Measurements from ENCODE around the gene CISD2. TPM values are rescaled to one million over a fixed set of nuclear protein-coding genes. Genes with fewer than 3 reads are reported as not detected.
"Not testable (repeated sequence)": the region's sequence is repeated elsewhere in the genome, so short reads cannot be mapped to it uniquely, and the experiment has no call there.

CISD2 gene
- polyA plus RNA-seq, result 10 to 100 TPM; 33.1 to 36.9 (median 34.9) TPM

- DNase-seq, result peak; percentile 94 to 95 (median 94)
- peak within 1 kb of the TSS; percentile 90 to 99 (median 93) for H3K4me3 Mint-ChIP-seq
- peaks cover 6 to 13% (median 7%) of the 10 kb centered on the region in 3 donors for H3K27me3 Mint-ChIP-seq (ENCODE audit: low read depth in 3 of 3)
- H3K4me1 Mint-ChIP-seq, result peaks cover 36 to 77% of the 10 kb centered on the region in 2 donors
- peaks cover 0 to 5% (median 0%) of the 10 kb centered on the region in 3 donors for H3K36me3 Mint-ChIP-seq
- peak within 1 kb of the TSS; percentile 97 to 100 (median 98) for H3K27ac Mint-ChIP-seq
- H3K9me3 Mint-ChIP-seq, result no peaks in the 10 kb centered on the region
Observed at GRCh38 chr4:102868781-102869568, at the start of gene CISD2. Gene CISD2 (plus strand): TSS chr4:102868992. CDS start chr4:102869085, 93 bp downstream.

- Mint-ChIP-seq H3K27ac (peak overlapping the region; percentile 62 to 94 (median 86)), H3K4me1 (peaks cover 7 to 44% of the 10 kb centered on the region in 2 donors), H3K4me3 (peak overlapping the region; percentile 61 to 83 (median 71))
- not testable (repeated sequence) for H3K9me3 Mint-ChIP-seq; DNase-seq; H3K36me3 Mint-ChIP-seq; H3K27me3 Mint-ChIP-seq (ENCODE audit: low read depth in 3 of 3)
Observed at GRCh38 chr4:102819100-102819499, 49.7 kb upstream of the CISD2 start.

GRCh38 chr4:102819588-102820365, 49.0 kb upstream of the CISD2 start:
- Mint-ChIP-seq H3K27me3 (ENCODE audit: low read depth in 3 of 3) (peaks cover 2 to 6% (median 2%) of the 10 kb centered on the region in 3 donors), H3K27ac (peak overlapping the region in 5 of 6 donors; percentile 80 to 94 (median 88)), H3K36me3 (peaks cover 0 to 6% (median 4%) of the 10 kb centered on the region in 3 donors), H3K4me3 (peak overlapping the region in 4 of 5 donors; percentile 34 to 83 (median 63)), H3K4me1 (peaks cover under 1 to 37% of the 10 kb centered on the region in 2 donors), H3K9me3 (no peaks in the 10 kb centered on the region)
- peak; percentile 39 to 57 (median 50) for DNase-seq

- DNase-seq, result no peak
- H3K36me3 Mint-ChIP-seq, result peaks cover 0 to 4% (median 3%) of the 10 kb centered on the region in 3 donors
- H3K4me1 Mint-ChIP-seq, result peaks cover 5 to 11% of the 10 kb centered on the region in 2 donors
- H3K4me3 Mint-ChIP-seq, result no peak overlapping the region
- peak overlapping the region in 5 of 6 donors; percentile 74 to 91 (median 87) for H3K27ac Mint-ChIP-seq
- H3K27me3 Mint-ChIP-seq (ENCODE audit: low read depth in 3 of 3), result peaks cover 0 to 6% (median 2%) of the 10 kb centered on the region in 3 donors
- no peaks in the 10 kb centered on the region for H3K9me3 Mint-ChIP-seq
Observed at GRCh38 chr4:102823464-102823863, 45.3 kb upstream of the CISD2 start.

- DNase-seq, result no peak
- no peak overlapping the region for H3K4me3 Mint-ChIP-seq
- no peaks in the 10 kb centered on the region for H3K9me3 Mint-ChIP-seq
- peak overlapping the region in 5 of 6 donors; percentile 51 to 91 (median 85) for H3K27ac Mint-ChIP-seq
- H3K36me3 Mint-ChIP-seq, result peaks cover 0 to 4% (median 3%) of the 10 kb centered on the region in 3 donors
- peaks cover 10 to 11% of the 10 kb centered on the region in 2 donors for H3K4me1 Mint-ChIP-seq
- H3K27me3 Mint-ChIP-seq (ENCODE audit: low read depth in 3 of 3), result peaks cover 0 to 6% (median 2%) of the 10 kb centered on the region in 3 donors
Observed at GRCh38 chr4:102823897-102824296, 44.9 kb upstream of the CISD2 start.

- DNase-seq, result no peak
- no peak overlapping the region for H3K27ac Mint-ChIP-seq
Observed at GRCh38 chr4:102824398-102824797, 44.4 kb upstream of the CISD2 start.

GRCh38 chr4:102825261-102826091, 43.3 kb upstream of the CISD2 start:
- DNase-seq, result peak; percentile 32 to 44 (median 39)
- Mint-ChIP-seq H3K9me3 (no peaks in the 10 kb centered on the region), H3K27me3 (ENCODE audit: low read depth in 3 of 3) (peaks cover 0 to 2% (median 0%) of the 10 kb centered on the region in 3 donors), H3K4me1 (peaks cover 12 to 17% of the 10 kb centered on the region in 2 donors), H3K27ac (no peak overlapping the region), H3K36me3 (peaks cover 0 to 3% (median 0%) of the 10 kb centered on the region in 3 donors), H3K4me3 (no peak overlapping the region)

More at GRCh38 chr4:102824398-102824797, 44.4 kb upstream of the CISD2 start:
- H3K4me3 Mint-ChIP-seq, result no peak overlapping the region
- peaks cover 0 to 4% (median 3%) of the 10 kb centered on the region in 3 donors for H3K36me3 Mint-ChIP-seq
- H3K9me3 Mint-ChIP-seq, result no peaks in the 10 kb centered on the region
- peaks cover 12 to 15% of the 10 kb centered on the region in 2 donors for H3K4me1 Mint-ChIP-seq
- H3K27me3 Mint-ChIP-seq (ENCODE audit: low read depth in 3 of 3), result peaks cover 0 to 5% (median 2%) of the 10 kb centered on the region in 3 donors

GRCh38 chr4:102826105-102826889, 42.5 kb upstream of the CISD2 start:
- peaks cover 0 to 3% (median 0%) of the 10 kb centered on the region in 3 donors for H3K36me3 Mint-ChIP-seq
- no peaks in the 10 kb centered on the region for H3K9me3 Mint-ChIP-seq
- H3K27me3 Mint-ChIP-seq (ENCODE audit: low read depth in 3 of 3), result peaks cover 0 to 2% (median 0%) of the 10 kb centered on the region in 3 donors
- H3K4me1 Mint-ChIP-seq, result peaks cover 12 to 17% of the 10 kb centered on the region in 2 donors
- no peak overlapping the region for H3K4me3 Mint-ChIP-seq
- no peak overlapping the region for H3K27ac Mint-ChIP-seq
- DNase-seq, result no peak

- Mint-ChIP-seq H3K36me3 (peaks cover 0 to 3% (median 0%) of the 10 kb centered on the region in 3 donors), H3K9me3 (no peaks in the 10 kb centered on the region), H3K27me3 (ENCODE audit: low read depth in 3 of 3) (peaks cover 0 to 2% (median 0%) of the 10 kb centered on the region in 3 donors), H3K4me1 (peaks cover 12 to 17% of the 10 kb centered on the region in 2 donors), H3K4me3 (no peak within 1 kb of the TSS), H3K27ac (no peak within 1 kb of the TSS)
- peak; percentile 95 to 96 (median 96) for DNase-seq
Observed at GRCh38 chr4:102826890-102827673, 41.7 kb upstream of the CISD2 start, which contains the start of gene UBE2D3. Gene UBE2D3 (minus strand): TSS chr4:102827551. CDS start chr4:102826508, 1,043 bp downstream.

GRCh38 chr4:102827674-102828496, 40.9 kb upstream of the CISD2 start:
- Mint-ChIP-seq H3K36me3 (peaks cover 0 to 2% (median 0%) of the 10 kb centered on the region in 3 donors), H3K27ac (no peak overlapping the region), H3K4me3 (no peak overlapping the region), H3K9me3 (no peaks in the 10 kb centered on the region), H3K4me1 (peaks cover 15 to 17% of the 10 kb centered on the region in 2 donors), H3K27me3 (ENCODE audit: low read depth in 3 of 3) (peaks cover 0 to 2% (median 0%) of the 10 kb centered on the region in 3 donors)
- peak; percentile 98 to 99 (median 99) for DNase-seq

- Mint-ChIP-seq H3K4me1 (peaks cover 15 to 17% of the 10 kb centered on the region in 2 donors), H3K36me3 (no peaks in the 10 kb centered on the region), H3K4me3 (no peak overlapping the region), H3K9me3 (no peaks in the 10 kb centered on the region), H3K27ac (no peak overlapping the region), H3K27me3 (ENCODE audit: low read depth in 3 of 3) (peaks cover 0 to 2% (median 0%) of the 10 kb centered on the region in 3 donors)
- DNase-seq, result no peak
Observed at GRCh38 chr4:102828497-102828808, 40.3 kb upstream of the CISD2 start.
